ENCODE measurements around the gene GIPC2. TPM values are rescaled to one million over a fixed set of nuclear protein-coding genes. Genes with fewer than 3 reads are reported as not detected.

The GIPC2 gene
- total RNA-seq, 1 experiment from 2014 or later = 0.07 TPM

DNA sequence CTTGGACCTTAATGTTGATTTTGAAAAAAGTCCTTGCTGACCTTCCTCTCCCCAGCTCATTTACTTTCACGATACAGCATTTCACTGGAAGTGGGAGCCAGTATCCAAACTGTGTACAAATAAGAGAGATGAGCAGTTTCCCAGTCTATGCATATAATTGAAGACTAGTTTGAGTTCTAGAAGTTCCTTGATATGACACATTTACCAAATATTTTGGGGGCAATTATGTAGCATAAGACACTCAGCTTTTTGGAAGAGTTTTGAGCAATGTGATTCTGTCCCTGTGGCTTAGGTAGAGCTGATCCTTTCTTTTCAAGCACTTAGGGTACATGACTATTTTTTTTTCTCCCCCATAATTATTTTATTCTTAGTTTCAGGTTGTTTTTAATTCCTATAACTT is 26.4 kb downstream of the GIPC2 start:
- DNase-seq (ENCODE audit: low read depth, low spot score) (no peak), ATAC-seq (no peak)
- Histone ChIP-seq H4K20me1 (ENCODE audit: insufficient read depth) (no peaks in the 10 kb centered on the region), H3K4me3 (replicated peaks in 1 of 2; ENCODE audit: low read depth in 1 of 2, low read length in 2 of 2) (no peak overlapping the region), H3K79me2 (ENCODE audit: insufficient read depth, low read length) (no peaks in the 10 kb centered on the region), H3K4me2 (ENCODE audit: low read length) (no peak overlapping the region), H3K36me3 (ENCODE audit: control insufficient read depth in 1 of 2, insufficient read depth in 2 of 2, low read length in 2 of 2) (no peaks in the 10 kb centered on the region), H3K9me3 (ENCODE audit: control insufficient read depth in 1 of 2, insufficient read depth in 1 of 2, low read depth in 1 of 2, low read length in 2 of 2) (no peaks in the 10 kb centered on the region), H3K9me2 (ENCODE audit: insufficient read depth) (no peaks in the 10 kb centered on the region), H2AFZ (ENCODE audit: low read depth, low read length, poor library complexity, severe bottlenecking) (peak overlapping the region; percentile 75), H3K4me1 (ENCODE audit: control insufficient read depth in 1 of 2, insufficient read depth in 2 of 2, low read length in 2 of 2) (peaks cover 9 to 17% of the 10 kb centered on the region in 2 experiments), H3K27me3 (ENCODE audit: insufficient read depth, low read length) (no peaks in the 10 kb centered on the region), H3K9ac (ENCODE audit: low read length) (no peak overlapping the region), H3K27ac (ENCODE audit: low read depth, low read length) (no peak overlapping the region)
- TF ChIP-seq EZH2 (IDR thresholded peaks at IDR 0.05) = no peak
- TF ChIP-seq JUND (IDR thresholded peaks at IDR 0.05) = no peak
- no peak for TF ChIP-seq SIN3A (IDR thresholded peaks at IDR 0.05; ENCODE audit: low read depth)
- TF ChIP-seq ZFX (IDR thresholded peaks at IDR 0.05) = no peak
- RAD21 ChIA-PET (ENCODE audit: low non-redundant PET in 1 of 2, low total read pairs in 2 of 2, uncharacterized antibody in 2 of 2, unreplicated experiment in 2 of 2) = no interaction called here
- POLR2A ChIA-PET = no interaction called here
- CTCF ChIA-PET = no interaction called here
- BruUV-seq (replicated peaks) = no TSS peak
- intact Hi-C loops (cut with micrococcal nuclease) = no loop called here

DNA sequence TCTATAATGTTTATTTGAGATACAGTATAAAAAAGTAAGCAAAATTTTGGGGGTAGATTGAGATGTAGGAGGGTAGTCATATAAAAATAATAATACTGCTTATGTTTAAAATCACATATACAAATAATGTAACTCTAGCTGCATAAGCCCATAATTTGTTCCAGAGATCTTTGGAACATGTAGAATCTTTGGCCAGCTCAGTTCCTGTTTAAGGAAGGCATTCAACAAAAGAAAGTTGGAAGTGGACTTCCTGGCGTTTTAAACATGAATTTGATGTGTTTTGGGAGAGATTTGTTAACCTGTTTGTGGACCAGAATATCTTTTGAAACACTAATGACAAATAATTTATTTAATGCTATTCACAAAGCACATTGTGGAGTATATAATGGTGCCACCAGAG is 27.7 kb downstream of the GIPC2 start:
- Histone ChIP-seq H2AFZ (ENCODE audit: low read depth, low read length, poor library complexity, severe bottlenecking) (no peak overlapping the region), H3K9ac (ENCODE audit: low read length) (no peak overlapping the region), H3K27me3 (ENCODE audit: insufficient read depth, low read length) (no peaks in the 10 kb centered on the region), H3K9me2 (ENCODE audit: insufficient read depth) (no peaks in the 10 kb centered on the region), H3K4me3 (replicated peaks in 1 of 2; ENCODE audit: low read depth in 1 of 2, low read length in 2 of 2) (no peak overlapping the region), H3K9me3 (ENCODE audit: control insufficient read depth in 1 of 2, insufficient read depth in 1 of 2, low read depth in 1 of 2, low read length in 2 of 2) (no peaks in the 10 kb centered on the region), H3K4me1 (ENCODE audit: control insufficient read depth in 1 of 2, insufficient read depth in 2 of 2, low read length in 2 of 2) (peaks cover 9 to 17% of the 10 kb centered on the region in 2 experiments), H3K27ac (ENCODE audit: low read depth, low read length) (no peak overlapping the region), H3K4me2 (ENCODE audit: low read length) (no peak overlapping the region), H4K20me1 (ENCODE audit: insufficient read depth) (no peaks in the 10 kb centered on the region), H3K36me3 (ENCODE audit: control insufficient read depth in 1 of 2, insufficient read depth in 2 of 2, low read length in 2 of 2) (no peaks in the 10 kb centered on the region), H3K79me2 (ENCODE audit: insufficient read depth, low read length) (no peaks in the 10 kb centered on the region)
- no peak for TF ChIP-seq YY1 (IDR thresholded peaks at IDR 0.05; ENCODE audit: extremely low read depth, insufficient replicate concordance, low read depth, low read length)
- no peak for TF ChIP-seq EZH2 (IDR thresholded peaks at IDR 0.05)
- TF ChIP-seq SRF (IDR thresholded peaks at IDR 0.05; ENCODE audit: low read depth) = no peak
- no peak for TF ChIP-seq JUND (IDR thresholded peaks at IDR 0.05)
- no peak for TF ChIP-seq FOSL1 (IDR thresholded peaks at IDR 0.05; ENCODE audit: low read depth)
- TF ChIP-seq, protein P1, sequence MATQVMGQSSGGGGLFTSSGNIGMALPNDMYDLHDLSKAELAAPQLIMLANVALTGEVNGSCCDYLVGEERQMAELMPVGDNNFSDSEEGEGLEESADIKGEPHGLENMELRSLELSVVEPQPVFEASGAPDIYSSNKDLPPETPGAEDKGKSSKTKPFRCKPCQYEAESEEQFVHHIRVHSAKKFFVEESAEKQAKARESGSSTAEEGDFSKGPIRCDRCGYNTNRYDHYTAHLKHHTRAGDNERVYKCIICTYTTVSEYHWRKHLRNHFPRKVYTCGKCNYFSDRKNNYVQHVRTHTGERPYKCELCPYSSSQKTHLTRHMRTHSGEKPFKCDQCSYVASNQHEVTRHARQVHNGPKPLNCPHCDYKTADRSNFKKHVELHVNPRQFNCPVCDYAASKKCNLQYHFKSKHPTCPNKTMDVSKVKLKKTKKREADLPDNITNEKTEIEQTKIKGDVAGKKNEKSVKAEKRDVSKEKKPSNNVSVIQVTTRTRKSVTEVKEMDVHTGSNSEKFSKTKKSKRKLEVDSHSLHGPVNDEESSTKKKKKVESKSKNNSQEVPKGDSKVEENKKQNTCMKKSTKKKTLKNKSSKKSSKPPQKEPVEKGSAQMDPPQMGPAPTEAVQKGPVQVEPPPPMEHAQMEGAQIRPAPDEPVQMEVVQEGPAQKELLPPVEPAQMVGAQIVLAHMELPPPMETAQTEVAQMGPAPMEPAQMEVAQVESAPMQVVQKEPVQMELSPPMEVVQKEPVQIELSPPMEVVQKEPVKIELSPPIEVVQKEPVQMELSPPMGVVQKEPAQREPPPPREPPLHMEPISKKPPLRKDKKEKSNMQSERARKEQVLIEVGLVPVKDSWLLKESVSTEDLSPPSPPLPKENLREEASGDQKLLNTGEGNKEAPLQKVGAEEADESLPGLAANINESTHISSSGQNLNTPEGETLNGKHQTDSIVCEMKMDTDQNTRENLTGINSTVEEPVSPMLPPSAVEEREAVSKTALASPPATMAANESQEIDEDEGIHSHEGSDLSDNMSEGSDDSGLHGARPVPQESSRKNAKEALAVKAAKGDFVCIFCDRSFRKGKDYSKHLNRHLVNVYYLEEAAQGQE (IDR thresholded peaks at IDR 0.05; ENCODE audit: low read depth) = no peak
- TF ChIP-seq, protein P2, sequence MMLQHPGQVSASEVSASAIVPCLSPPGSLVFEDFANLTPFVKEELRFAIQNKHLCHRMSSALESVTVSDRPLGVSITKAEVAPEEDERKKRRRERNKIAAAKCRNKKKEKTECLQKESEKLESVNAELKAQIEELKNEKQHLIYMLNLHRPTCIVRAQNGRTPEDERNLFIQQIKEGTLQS (IDR thresholded peaks at IDR 0.05) = no peak
- no peak for TF ChIP-seq ELF1 (IDR thresholded peaks at IDR 0.05; ENCODE audit: borderline replicate concordance, low read depth)
- no peak for TF ChIP-seq SIN3A (IDR thresholded peaks at IDR 0.05; ENCODE audit: low read depth)
- TF ChIP-seq SP1 (IDR thresholded peaks at IDR 0.05; ENCODE audit: low read depth) = no peak
- no peak for TF ChIP-seq POLR2A (IDR thresholded peaks at IDR 0.05; ENCODE audit: borderline replicate concordance, extremely low read depth, insufficient read depth, insufficient read length)
- RAD21 ChIA-PET (ENCODE audit: low non-redundant PET in 1 of 2, low total read pairs in 2 of 2, uncharacterized antibody in 2 of 2, unreplicated experiment in 2 of 2) = no interaction called here
- BruUV-seq (replicated peaks) = no TSS peak
- intact Hi-C loops (cut with micrococcal nuclease) = no loop called here
- CTCF ChIA-PET = no interaction called here
- POLR2A ChIA-PET = no interaction called here
- ATAC-seq (no peak), DNase-seq (ENCODE audit: low read depth, low spot score) (no peak)

Data from HCT116 (cell line).